HTR-8/SVneo (cell line): Measurements from ENCODE around the gene B4GALT2.
A peak's percentile ranks its signal among the peaks of the same experiment; 100 is the strongest.

Experiments used
- DNase-seq: peaks from one replicate; pipeline ENCODE4 v3.0.0; 2011; ENCODE audit warnings: low spot score, mixed read lengths; ENCODE audit not compliant: insufficient read length
- FAIRE-seq: peaks from 2 replicates; lab custom pipeline; 2011; peaks lifted over from hg19 to GRCh38; lab: Jason Lieb, UNC

The B4GALT2 gene, protein sequence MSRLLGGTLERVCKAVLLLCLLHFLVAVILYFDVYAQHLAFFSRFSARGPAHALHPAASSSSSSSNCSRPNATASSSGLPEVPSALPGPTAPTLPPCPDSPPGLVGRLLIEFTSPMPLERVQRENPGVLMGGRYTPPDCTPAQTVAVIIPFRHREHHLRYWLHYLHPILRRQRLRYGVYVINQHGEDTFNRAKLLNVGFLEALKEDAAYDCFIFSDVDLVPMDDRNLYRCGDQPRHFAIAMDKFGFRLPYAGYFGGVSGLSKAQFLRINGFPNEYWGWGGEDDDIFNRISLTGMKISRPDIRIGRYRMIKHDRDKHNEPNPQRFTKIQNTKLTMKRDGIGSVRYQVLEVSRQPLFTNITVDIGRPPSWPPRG

DNA sequence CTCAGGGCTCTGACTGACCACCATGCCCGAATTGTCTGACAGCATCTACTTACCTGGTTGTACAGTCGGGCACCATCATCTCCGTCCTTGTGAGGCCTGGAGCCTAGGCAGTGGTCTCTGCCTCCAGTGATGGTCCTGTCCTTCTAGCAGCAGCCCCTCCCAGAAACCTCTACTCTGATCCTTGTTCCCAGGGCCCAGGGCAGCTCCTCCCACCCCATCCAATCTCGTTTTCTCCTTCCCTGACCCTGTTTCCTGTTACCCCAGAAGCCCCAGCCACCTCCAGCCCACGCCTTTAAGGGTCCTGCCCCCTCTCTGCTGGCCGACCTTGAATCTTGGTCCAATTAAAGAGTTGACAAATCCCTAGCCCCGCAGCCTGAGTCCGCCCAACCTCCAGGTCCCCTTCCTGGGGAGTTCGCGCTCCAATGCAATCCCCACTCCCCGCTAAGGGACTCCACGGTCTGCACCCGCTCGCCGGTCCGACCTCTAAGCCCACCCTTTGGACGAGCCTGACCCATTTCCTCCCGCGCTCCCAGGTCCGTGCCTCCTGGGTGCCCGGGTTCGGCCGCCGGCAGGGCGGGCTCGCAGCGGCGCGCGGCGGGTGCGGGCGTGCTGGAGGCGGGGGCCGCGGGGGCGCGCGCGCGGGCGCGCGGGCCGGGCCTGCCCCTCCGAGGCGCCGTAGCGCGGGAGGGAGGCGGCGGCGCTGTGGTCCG, at the start of gene B4GALT2:
B4GALT2 (plus strand) TSS at position 660 of the 710 bp plus-strand sequence. CDS start 1,951 bp downstream, outside the sequence.
- FAIRE-seq, result no peak
- no peak for DNase-seq

- DNase-seq (no peak), FAIRE-seq (no peak)
Measured at GRCh38 chr1:43930168-43930948, 48.7 kb upstream of the B4GALT2 start.

DNA sequence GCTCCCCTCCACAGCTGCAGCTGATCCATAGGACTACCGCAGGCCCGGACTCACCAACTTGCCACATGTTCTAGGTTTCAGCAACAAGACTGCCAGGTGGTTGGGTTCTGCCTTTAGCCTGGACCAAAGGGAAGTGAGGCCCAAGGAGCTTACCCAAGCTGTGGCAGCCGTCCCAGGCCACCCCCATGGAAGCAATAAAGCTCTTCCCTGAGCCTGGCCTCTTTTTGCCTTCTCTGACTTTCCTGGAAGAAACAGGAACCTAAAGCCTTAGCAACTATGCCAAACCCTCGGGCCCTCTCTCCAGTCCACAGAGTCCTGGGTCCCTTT, 48.1 kb upstream of the B4GALT2 start:
- no peak for FAIRE-seq
- DNase-seq, result no peak

DNA sequence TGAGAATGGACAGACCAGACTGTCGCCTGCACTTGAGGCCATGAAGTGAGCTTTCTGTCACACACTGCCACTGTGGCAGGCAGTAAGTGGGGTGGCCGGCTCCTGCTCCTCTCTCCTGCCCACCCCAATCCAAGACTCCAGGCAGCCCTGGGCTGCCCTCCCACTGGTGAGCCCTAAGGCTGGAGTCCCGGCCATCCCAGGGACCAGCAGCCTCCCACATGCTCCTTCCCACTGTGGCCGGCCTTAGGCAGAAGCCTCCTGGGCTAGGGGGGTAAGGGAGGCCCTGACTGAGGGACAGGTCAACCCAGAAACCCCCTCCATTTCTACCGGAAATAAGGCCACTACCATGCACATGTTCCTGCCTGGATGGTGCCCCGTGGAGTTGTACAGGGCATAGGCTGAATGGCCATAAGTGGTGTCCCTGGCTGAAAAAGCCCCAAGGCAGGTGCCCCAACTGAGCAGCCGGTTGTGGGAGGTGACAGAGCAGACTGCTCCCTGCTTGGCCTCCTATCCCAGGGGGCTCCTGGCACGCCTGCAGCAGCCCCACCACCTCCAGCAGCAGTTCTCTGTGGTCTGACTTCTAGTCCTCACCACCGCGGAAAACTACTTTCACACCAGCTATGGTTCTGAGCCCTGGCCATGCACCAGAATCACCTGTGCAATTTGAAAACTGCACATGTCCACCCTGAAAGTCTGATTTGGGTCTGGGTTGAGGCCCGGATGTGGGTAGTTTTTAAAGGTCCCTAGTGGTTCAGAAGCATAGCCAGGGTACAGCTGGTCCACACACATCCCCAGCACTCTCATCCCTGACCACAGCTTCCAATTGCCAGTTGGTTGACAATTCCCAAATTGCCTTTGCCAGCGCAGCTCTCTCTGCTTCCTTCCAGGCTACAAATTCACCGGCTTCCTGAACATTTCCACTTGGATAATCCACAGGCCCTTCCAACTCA, 47.0 kb upstream of the B4GALT2 start:
- DNase-seq, result no peak
- FAIRE-seq, result no peak

DNA sequence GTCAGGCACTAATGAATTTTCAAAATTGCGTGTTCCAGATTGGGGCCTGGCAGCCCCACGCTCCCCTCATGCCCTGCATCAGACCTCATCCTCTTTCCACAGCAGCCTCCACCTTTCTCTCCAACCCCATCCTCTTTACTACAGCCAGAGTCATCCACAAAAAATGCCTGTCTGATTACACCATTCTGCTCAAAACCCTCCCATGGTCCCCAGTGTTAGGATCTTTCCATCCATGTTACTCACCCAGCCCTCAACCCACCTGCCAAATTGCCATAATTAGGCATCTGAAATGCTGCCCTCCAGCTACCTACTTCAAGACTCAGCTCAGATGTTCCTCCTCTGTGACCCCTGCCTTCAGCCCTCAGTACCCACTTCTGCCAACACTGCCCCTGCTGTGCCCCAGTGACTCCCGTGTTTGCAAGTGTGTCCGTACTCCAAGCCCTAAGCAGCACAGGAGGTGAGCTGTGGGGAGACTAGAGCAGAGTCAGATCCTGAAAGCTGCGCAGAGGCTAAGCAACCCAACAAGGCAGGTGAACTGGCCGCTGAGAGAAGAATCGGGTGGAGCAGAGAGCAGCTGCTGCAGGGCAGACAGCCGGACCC, 46.1 kb upstream of the B4GALT2 start:
- DNase-seq (no peak), FAIRE-seq (peak; percentile 58)

- FAIRE-seq (no peak), DNase-seq (no peak)
Measured at GRCh38 chr1:43933386-43934100, 45.5 kb upstream of the B4GALT2 start, which contains the start of gene ARTN. Gene ARTN, plus strand, starts transcription at chr1:43933801. Its CDS starts 1,856 bp downstream, at chr1:43935657.

DNA sequence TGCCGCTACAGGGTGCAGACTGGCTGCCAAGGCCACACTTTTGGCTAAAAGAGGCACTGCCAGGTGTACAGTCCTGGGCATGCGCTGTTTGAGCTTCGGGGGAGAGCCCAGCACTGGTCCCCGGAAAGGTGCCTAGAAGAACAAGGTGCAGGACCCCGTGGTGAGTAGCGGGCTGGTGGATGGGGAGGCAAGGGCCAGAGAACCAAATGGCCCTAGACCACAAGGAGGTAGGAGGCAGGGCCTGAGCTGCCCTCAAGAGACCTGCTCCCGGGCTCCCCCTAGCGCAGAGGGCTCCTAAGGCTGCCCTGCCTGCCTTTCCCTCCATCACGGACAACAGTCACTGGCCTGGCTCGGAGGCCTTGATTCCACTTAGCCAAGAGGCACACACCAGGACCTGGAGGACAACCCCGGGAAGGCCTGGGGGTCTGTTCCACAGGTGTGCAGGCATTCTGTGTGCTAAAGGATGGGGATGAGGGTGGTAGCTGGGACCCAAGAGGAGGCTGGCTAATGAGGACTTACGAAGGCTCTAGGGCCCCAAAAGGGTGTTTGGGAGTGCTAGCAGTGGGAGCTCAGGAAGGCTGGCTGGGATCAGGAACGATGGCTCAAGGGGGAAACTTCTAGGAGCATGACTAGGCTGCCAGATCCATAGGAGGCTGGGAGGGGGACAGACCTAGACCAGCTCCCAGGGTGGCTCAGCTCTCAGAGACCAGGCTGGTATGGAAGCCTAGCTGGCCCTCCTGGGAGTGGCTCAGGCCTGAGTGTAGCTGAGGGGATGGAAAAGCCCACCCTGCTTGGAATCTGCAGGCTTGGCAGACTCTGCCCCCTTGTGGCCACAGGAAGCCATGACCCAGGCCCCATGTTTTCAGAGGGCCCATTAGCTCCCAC, 44.7 kb upstream of the B4GALT2 start:
- no peak for FAIRE-seq
- peak; percentile 73 for DNase-seq

- no peak for FAIRE-seq
Measured at GRCh38 chr1:43934986-43935324, 44.1 kb upstream of the B4GALT2 start.

DNA sequence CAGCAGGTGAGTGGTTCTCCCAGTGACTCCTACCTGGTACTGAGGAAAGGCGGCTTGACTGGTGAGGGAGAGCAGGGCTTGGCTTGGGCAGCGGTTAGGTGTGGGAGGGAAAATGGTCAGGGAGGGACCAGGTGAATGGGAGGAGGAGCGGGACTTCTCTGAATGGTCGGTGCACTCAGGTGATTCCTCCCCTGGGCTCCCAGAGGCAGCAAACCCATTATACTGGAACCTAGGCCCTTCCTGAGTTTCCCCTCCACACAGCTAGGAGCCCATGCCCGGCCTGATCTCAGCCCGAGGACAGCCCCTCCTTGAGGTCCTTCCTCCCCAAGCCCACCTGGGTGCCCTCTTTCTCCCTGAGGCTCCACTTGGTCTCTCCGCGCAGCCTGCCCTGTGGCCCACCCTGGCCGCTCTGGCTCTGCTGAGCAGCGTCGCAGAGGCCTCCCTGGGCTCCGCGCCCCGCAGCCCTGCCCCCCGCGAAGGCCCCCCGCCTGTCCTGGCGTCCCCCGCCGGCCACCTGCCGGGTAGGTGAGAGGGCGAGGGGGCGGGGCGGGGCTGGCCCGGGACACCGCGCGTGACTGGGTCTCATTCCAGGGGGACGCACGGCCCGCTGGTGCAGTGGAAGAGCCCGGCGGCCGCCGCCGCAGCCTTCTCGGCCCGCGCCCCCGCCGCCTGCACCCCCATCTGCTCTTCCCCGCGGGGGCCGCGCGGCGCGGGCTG, 43.1 kb upstream of the B4GALT2 start:
- FAIRE-seq, result no peak
- DNase-seq, result no peak

More at GRCh38 chr1:43934986-43935324, 44.1 kb upstream of the B4GALT2 start:
- DNase-seq, result no peak

DNA sequence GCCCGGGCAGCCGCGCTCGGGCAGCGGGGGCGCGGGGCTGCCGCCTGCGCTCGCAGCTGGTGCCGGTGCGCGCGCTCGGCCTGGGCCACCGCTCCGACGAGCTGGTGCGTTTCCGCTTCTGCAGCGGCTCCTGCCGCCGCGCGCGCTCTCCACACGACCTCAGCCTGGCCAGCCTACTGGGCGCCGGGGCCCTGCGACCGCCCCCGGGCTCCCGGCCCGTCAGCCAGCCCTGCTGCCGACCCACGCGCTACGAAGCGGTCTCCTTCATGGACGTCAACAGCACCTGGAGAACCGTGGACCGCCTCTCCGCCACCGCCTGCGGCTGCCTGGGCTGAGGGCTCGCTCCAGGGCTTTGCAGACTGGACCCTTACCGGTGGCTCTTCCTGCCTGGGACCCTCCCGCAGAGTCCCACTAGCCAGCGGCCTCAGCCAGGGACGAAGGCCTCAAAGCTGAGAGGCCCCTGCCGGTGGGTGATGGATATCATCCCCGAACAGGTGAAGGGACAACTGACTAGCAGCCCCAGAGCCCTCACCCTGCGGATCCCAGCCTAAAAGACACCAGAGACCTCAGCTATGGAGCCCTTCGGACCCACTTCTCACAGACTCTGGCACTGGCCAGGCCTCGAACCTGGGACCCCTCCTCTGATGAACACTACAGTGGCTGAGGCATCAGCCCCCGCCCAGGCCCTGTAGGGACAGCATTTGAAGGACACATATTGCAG, 42.4 kb upstream of the B4GALT2 start:
- FAIRE-seq, result no peak

DNA sequence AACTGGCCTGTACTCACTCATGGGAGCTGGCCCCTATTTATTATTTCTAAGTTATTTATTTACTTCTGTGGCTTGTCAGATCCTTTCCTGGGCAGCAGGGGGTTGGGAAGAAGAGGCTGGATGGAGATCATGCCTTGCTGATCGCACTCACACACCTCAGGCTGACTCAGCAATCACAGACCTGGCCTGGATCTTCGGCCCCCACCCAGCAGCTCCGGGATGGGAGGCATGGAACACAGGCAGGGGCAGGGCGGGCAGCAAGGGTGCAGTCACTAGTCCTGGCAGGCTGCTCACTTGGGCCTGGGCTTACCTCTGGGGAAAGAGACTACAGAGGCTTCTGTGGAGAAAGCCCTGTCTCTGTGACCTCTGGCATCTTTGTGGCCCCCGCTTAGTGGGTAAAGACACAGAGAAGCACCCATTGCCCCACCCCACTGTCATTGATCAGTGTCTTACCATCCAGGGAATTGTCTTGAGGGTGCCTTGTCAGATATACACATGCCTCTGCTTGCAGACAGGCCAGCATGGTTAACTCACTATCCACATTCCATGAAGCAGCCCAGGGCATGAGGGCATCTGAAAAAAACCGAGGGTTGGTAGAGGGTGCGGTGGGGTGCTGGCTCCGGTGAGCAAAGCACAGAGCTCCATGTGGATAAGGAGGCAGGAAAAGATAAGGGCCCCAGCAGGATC, 41.7 kb upstream of the B4GALT2 start:
- FAIRE-seq (no peak), DNase-seq (no peak)

More for the DNA sequence above, 42.4 kb upstream of the B4GALT2 start:
- DNase-seq, result no peak

DNA sequence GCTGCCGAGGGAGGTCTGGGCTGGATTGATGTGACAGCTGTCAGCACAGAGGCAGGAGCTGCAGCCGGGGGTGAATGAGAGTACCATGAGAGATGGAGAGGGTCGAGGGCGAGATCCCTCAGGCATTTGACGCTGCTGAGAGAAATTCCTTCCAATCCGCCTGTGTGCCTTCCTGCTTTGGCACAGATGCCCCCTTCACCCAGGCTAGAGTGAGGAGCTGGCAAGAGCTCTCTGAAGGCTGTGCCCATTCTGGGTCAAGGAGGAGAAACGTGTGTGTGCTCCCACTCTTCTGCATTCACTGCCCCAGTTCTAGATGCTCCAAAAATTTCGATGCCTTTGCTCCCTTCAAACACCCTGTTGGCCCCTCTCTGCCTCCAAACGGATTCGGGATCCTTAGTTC, 40.6 kb upstream of the B4GALT2 start:
- no peak for FAIRE-seq
- DNase-seq, result no peak

- FAIRE-seq, result no peak
- DNase-seq, result no peak
Measured at GRCh38 chr1:43938892-43939587, 40.0 kb upstream of the B4GALT2 start.

- no peak for FAIRE-seq
- no peak for DNase-seq
Measured at GRCh38 chr1:43942411-43942810, 36.6 kb upstream of the B4GALT2 start.

DNA sequence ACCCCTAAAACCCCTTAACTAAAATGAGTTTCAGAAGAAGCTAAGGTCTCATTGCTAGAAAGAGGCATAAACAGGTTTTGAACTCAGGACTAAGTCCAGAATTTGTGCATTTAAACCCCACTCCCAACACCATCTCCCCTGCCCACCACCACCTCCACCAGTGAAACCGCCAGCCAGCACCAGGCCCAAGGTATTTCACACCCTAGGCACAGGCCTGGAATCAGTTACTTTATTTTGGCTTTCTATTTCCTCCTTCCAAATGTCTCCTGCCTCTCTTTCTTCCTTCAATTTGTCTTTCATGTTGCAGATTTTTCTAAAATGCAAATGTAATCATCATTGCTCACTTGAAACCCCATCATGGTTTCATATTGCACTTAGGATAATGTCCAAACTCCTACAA, 34.1 kb upstream of the B4GALT2 start:
- FAIRE-seq, result no peak
- DNase-seq, result no peak
